Measurements from ENCODE around the gene STX11. TPM values are rescaled to one million over a fixed set of nuclear protein-coding genes. Genes with fewer than 3 reads are reported as not detected.

Gene STX11
- total RNA-seq, 1 experiment from 2014 or later: 3.2 TPM

GRCh38 chr6:144176043-144176442 lies 25.7 kb downstream of the STX11 start:
- Histone ChIP-seq H3K4me1 (ENCODE audit: control insufficient read depth, insufficient read depth, low read length) (no peaks in the 10 kb centered on the region), H3K36me3 (ENCODE audit: control insufficient read depth, insufficient read depth, low read length) (no peaks in the 10 kb centered on the region), H3K27ac (ENCODE audit: low read length) (no peak overlapping the region), H3K27me3 (ENCODE audit: control insufficient read depth, insufficient read depth, low read length) (no peaks in the 10 kb centered on the region), H3K4me3 (ENCODE audit: low read depth in 2 of 2, low read length in 2 of 2) (no peak overlapping the region), H3K9me3 (ENCODE audit: control insufficient read depth, insufficient read depth, low read depth, low read length) (no peaks in the 10 kb centered on the region)
- intact Hi-C loops (cut with micrococcal nuclease; ENCODE audit: unreplicated experiment): no loop called here
- ChIA-PET POLR2A (no interaction called here), CTCF (no interaction called here)
- BruUV-seq (replicated peaks): no TSS peak
- no peak for DNase-seq (ENCODE audit: low read depth, low spot score)
- TF ChIP-seq TCF7L2 (IDR thresholded peaks at IDR 0.05; ENCODE audit: low read depth, low read length) (no peak), CTCF (IDR thresholded peaks at IDR 0.05) (no peak), REST (IDR thresholded peaks at IDR 0.05; ENCODE audit: insufficient read depth in 1 of 2, low read depth in 2 of 2, low read length in 1 of 2) (no peak), SIN3A (IDR thresholded peaks at IDR 0.05; ENCODE audit: borderline replicate concordance, insufficient read depth, low read depth, low read length) (no peak), POLR2AphosphoS5 (IDR thresholded peaks at IDR 0.05; ENCODE audit: low read depth, low read length) (no peak)
- in situ Hi-C loops (cut with HindIII; ENCODE audit: low pct_unique_long_range_greater_than_20kb, low sequenced_read_pairs): no loop called here
- no peak for ATAC-seq

GRCh38 chr6:144177726-144178125 lies 27.4 kb downstream of the STX11 start:
- ATAC-seq: no peak
- BruUV-seq (replicated peaks): no TSS peak

More at GRCh38 chr6:144177726-144178125, 27.4 kb downstream of the STX11 start:
- Histone ChIP-seq H3K4me3 (ENCODE audit: low read depth in 2 of 2, low read length in 2 of 2) (no peak overlapping the region), H3K27ac (ENCODE audit: low read length) (no peak overlapping the region), H3K27me3 (ENCODE audit: control insufficient read depth, insufficient read depth, low read length) (no peaks in the 10 kb centered on the region), H3K9me3 (ENCODE audit: control insufficient read depth, insufficient read depth, low read depth, low read length) (no peaks in the 10 kb centered on the region), H3K36me3 (ENCODE audit: control insufficient read depth, insufficient read depth, low read length) (no peaks in the 10 kb centered on the region), H3K4me1 (ENCODE audit: control insufficient read depth, insufficient read depth, low read length) (no peaks in the 10 kb centered on the region)
- CTCF ChIA-PET: no interaction called here
- in situ Hi-C loops (cut with HindIII; ENCODE audit: low pct_unique_long_range_greater_than_20kb, low sequenced_read_pairs): no loop called here
- no peak for DNase-seq (ENCODE audit: low read depth, low spot score)
- POLR2A ChIA-PET: no interaction called here
- intact Hi-C loops (cut with micrococcal nuclease; ENCODE audit: unreplicated experiment): no loop called here
- TF ChIP-seq TCF7L2 (IDR thresholded peaks at IDR 0.05; ENCODE audit: low read depth, low read length) (no peak), REST (IDR thresholded peaks at IDR 0.05; ENCODE audit: insufficient read depth in 1 of 2, low read depth in 2 of 2, low read length in 1 of 2) (no peak), SIN3A (IDR thresholded peaks at IDR 0.05; ENCODE audit: borderline replicate concordance, insufficient read depth, low read depth, low read length) (no peak), CTCF (IDR thresholded peaks at IDR 0.05) (no peak), POLR2AphosphoS5 (IDR thresholded peaks at IDR 0.05; ENCODE audit: low read depth, low read length) (no peak)

Data from Panc1 (cell line).